EL (cell line): ENCODE measurements around the gene UNC5C.

Source experiments
- DNase-seq: peaks from one replicate; pipeline ENCODE4 v3.0.0-alpha.2; 2016

The UNC5C gene

DNA sequence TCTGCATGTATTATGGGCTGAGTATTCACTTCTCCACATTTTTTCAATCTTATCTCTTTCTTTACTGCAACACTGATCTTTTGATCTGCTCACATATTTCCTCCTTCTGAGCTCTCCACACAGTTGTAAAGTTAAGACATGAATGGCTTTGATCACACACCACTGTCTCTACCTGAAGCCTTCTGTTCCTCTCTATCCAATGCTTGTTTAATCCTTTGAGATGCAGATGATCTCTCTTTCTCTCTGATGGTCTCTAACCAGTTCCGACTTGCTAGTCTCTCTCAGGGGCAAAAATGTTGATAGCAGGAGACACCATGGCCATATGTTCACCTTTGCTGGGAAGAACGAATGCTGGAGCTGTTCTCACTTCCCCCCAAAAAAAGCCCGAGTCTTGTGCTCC lies 162.4 kb downstream of the UNC5C start:
- no peak for DNase-seq

DNA sequence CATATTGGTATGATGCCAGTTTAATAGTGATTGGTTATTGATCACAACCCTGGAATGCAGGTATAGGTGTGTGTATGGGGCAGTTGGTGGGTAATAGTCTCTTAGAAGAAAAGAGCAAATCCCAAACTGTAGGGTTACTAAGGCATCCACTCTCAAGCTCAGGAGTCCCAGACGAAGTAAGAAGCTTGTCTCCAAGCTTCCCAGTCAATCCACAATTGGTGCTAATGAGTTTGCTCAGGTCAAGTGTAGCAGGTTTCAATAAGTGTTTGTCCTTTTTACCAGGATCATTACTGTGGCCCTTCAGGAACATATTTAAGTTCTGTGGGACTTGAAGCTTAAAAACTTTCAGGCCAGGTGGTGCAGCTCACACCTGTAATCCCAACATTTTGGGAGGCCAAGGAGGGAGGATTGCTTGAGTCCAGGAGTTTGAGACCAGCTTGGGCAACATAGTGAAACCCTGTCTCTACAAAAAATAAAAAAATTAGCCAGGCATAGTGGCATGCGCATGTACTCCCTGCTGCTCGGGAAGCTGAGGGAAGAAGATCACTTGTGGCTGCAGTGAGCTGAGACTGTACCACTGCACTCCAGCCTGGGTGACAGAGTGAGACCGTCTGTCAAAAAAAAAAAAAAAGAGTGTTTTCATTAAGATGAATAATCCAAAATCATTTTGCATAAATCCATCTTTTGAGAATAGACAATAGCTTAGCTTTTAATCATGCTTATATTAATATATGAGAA lies 166.8 kb downstream of the UNC5C start:
- no peak for DNase-seq

DNA sequence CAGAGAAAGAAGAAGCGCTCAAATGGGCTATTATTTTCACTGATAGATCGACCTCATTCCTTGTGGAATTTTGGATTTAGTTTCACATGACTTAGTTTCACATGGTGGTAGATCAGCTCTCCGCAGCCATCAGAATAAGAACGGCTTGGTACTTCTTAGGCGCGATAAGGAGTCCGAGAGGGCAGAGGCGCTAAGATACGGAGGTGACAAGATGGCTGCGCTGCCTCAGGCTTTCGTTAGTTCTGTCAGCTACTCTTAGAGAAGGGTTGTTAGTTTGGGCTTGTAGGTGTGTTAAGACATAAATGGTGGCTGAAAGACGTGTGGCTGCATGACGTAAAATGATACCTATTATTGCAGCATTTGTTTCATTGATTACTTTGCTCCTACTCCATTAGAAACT lies 169.1 kb downstream of the UNC5C start:
- no peak for DNase-seq

DNA sequence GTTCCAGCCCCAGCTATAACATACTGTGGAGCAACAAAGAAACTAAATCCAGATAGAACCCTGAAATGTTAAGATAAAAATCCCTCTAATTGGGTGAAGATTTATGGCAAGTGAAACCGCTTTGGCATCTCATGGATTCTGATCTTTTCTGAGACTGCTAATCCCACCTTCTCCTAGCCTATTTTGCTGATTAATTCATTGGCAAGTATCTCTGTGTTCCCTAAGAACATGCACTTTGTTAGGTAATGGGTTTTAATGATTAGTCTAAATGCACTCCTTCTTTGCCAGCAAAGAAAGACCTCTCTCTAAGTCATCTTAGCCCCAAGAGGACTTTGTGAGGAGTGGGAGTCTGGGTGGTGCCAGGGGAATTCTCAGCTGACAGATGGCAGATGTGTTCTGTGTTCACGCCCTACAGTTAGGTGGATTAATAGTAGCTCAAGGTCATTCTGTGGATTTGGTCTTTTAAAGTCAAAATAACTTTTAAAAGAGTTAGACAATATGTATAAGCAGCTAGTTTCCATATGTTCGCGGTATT lies 171.3 kb downstream of the UNC5C start:
- no peak for DNase-seq

DNA sequence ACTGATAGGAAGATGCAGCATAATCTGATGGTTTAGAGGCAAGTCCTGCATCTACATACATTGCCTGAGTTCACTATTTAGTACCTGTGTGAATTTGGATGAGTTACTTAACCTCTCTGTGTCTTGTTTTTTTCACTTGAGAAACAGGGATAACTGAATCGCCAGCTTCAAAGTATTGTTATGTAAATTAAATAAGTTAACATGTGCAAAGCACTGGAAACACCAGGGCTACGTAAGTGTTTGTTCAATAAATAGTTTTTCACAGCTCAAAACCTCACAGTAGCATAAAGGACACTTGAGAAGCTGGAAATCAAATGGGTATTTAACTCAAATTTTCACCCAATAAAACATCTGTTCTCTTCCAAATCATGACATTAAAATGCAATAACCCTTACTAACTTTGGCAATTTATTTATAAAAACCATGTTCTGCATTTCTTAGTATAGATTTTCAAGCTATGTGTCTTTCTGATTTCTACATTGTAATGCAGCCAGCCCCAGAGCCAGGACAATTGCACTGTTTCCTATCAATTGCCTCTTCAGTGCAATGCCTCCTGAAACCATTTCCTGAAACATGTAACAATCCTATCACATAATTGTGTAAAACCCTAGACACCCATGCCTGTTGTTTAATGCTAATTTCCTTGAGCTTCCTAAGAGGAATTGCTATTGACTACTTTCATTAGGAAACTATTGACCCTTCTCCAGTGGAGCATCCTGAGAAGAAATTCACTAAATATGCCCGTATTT lies 177.1 kb downstream of the UNC5C start:
- DNase-seq = no peak

DNA sequence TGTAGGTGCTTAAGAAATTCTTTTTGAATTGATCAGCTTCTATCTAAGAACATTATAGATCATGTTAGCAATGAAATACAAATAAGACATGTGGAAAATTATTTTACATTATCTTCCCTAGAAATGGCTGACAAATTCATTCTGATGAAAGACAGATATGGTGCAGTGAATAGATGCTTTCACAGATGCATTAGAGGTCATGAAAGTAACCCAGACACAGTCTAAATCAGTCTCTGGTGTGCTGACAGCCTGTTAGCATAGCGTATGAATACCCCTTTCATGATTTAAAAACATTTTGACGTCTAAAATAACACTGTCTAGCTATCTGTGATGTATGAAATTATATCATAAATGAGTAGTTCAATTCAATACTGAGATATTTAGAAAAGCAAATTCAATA lies 180.9 kb downstream of the UNC5C start:
- DNase-seq = no peak

DNA sequence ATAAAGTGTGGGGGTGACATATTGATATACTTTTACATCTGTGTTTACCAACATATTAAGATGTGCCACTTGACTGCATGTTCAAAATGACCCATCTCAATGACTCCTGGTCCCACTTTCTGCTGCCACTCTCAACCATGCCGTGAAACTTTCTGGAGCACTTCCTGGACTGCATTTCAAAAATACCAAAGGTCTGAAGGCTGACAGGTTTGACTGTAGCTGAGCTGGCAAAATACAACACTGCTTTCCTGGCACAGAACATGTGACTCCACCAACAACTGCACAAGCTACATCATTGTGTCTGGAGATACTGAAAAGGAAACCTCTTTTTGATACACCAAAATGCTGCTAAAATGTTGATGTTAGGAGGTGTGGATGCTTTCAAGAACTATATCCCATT lies 184.8 kb downstream of the UNC5C start:
- no peak for DNase-seq

DNA sequence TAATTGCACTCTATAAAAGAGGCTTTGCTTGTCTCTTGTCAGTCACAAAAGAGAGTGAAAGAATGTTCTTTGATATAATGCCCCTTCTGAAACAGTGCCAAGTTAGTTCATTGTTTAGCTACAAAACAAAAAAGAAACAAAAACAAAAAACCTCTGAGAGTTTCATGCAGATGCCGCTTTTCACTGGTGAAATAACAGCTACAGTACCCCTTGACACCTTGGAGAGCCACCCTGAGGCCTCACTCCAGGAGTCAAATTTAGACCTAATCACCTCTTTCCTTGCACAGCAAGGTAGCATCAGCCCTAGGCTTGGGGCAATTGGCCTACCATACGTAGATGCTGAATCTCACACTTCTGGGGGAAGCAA lies 185.2 kb downstream of the UNC5C start:
- DNase-seq = no peak

DNA sequence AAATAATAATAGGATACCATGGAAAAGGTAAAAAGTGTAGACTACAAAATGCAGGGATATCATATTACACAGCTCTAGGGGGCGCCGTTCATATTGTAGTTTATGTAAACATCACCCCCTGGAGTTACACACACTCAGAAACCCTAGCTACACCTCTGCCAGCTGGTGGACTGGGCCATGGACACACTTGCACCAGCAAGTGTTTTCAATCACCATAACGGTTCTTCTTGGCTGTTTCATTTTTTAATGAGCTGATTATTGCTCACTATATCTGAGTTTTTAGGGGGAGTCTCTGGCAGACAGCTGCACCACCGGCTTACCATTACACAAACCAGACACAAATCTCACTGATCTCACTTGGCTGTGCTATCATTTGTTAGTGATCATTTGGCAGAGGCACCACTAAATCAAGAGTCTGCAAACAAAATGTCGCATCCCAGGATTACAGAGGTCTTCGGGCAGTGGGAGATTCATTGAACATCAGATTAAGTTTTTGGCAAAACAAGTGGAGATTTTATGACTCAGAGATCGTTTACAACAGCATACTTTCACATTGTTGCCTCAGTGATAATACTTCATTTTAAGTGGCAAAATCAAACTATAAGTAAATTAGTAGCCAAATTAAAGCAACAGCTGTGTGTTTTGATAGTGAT lies 185.7 kb downstream of the UNC5C start:
- DNase-seq = peak; percentile 0

DNA sequence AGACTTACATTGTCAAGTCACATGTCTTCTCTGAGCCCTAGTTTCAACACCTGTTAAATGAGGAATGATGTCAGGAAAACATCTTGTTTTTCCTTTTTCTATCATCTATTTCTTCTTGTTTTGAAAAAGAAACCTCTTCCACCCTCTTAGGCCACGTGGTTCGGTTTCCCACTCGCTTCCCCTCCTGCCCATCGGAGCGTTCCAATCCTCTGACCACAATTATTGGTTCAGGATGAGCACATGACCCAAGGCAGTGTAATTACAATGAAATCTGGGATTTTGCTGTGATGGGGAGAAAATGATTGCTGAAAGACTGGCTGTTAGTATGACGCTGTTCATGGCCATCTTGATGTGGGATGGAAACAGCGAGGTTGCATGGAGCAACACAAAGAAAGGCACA lies 186.7 kb downstream of the UNC5C start:
- no peak for DNase-seq

DNA sequence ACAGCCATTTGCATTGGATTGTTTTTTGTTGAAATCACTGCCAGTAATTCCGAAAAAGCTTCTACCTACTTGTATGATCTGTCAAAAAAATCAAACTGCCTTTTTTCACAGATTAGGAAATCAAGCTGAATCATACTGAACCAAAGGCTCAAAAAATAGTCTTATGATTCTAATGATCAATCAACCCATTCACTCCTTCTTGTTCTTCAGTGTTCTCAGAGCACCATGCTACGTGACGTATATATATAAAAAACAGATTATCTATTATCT lies 187.1 kb downstream of the UNC5C start:
- no peak for DNase-seq

DNA sequence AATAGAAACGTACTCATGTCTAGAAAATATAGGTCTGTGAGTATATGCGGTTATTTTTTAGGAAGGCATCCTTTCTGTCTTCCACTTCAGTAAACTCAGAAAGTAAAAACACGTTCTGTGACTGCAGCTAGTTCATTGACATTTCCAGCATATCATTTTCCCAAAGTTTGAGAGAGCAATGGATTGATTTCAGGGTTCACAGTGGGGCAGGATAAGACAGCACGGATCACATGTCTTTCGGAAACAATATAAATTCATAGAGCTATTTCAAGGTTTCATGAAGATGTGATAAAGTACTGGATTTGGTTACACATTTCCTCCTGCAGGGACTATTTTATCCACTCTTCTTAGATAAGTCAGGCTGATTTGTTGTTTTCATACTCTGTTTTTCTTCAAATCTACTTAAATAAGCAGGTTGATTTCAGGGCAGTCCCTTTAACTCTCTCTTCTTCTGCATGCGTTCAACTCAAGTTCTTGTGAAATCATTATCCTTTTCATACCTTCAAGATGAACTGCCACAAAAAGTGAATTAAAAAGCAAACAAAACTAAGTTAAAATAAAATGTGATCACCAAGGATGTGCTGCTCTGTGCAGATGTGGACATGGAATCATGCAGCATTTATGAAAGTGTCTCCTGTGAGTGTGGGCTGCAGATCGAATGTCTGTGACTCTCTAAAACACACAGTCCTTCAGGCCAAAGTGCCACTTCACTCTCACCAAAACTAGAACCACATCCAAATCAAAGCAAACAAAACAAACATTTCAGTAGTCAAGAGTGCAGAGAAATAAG lies 187.7 kb downstream of the UNC5C start:
- DNase-seq = no peak

DNA sequence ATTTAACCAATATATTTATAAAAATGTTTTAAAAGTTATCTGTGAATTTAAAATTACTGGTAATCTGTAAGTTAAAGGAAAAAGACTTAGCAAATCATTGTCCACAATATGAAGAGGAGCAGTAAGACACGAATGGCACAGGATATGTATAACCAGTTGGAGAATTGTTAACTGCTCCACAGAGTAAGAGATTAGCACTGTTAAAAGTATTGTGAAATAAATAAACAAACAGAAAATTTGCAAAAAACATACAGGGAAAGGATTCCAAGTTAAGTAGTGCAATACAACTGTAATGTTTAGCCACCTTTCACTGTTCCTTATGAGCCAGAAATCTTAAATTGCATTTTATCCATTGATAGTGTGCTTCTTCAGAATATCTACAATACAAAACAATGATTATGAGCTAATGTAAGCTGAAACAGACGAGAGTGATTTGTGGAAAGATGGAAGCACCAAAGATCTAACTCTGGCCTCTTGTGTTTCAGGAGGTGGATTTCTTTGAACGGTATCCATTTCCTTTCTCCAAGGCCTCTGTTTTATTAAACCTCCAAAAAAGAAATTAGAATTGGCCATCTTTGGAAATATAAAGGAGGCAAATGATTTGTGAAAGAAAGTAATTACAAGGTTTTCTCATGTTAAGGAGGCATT lies 188.4 kb downstream of the UNC5C start:
- DNase-seq = no peak

DNA sequence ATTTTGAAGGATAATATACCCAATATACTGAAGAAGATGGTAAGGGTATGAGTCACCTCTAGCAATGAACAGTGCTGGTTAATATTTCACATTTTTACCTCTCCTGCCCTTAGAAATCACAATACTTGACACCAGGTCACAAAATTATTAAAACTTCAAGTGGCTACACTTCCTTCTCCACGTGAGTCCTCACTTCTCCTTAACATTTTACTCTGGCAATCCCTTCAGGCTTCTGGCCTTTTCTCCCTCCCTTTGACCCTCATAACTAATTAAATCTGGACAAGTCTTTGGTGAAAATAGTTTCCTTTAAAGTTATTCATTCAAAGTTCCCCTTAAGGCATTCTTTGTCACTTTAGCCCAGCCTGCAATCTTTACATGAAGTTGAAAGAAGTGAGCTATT lies 190.4 kb downstream of the UNC5C start:
- no peak for DNase-seq

DNA sequence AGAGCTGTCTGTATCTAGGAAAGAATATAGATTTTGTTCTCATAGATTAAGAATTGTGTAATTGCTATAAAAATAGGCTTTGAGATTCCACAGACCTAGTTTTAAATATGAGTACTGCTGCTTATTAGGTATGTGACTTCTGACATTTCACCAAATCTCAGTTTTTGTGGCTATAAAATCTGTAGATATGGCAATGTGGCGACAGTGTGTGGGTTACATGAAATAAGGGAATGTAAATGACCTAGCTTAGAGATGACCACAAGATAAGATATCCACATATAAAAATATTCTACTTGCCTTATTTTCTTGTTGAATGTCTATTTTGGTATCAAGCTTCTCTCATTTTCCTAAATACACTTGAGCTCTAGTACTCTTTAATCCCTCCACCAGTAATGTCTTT lies 193.8 kb downstream of the UNC5C start:
- DNase-seq = no peak

DNA sequence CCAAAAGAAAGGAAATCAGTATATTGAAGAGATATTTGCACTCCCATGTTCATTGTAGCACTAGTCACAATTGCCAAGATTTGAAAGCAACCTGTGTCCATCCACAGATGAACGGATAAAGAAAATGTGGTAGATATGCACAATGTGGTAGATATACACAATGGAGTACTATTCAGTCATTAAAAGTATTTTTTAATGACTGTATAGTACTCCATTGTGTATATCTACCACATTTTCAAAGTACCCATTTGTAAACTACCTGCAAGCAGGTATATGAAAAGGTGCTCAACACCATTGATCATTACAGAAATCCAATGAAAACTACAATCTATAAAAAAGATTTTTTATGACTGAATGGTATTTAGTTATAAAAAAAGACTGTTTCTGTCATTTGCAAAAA lies 200.4 kb downstream of the UNC5C start:
- DNase-seq = no peak

DNA sequence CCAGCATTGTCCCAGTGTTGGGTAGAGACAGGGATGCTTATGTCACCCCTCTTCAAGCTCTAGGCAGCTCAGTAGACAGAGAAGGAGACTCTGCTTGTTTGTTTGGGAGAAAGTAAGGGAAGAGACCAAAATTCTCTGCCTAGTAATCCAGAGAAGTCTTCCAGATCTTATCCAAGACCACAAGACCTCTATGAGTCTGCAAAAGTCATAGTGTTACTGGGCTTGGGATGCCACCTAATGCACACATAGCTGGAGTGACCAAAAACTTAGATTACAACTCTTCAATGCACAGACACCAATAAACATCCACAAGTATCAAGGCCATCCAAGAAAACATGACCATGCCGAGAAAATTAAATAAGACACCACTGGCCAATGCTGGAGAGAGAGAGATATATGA lies 205.5 kb downstream of the UNC5C start:
- DNase-seq = no peak

DNA sequence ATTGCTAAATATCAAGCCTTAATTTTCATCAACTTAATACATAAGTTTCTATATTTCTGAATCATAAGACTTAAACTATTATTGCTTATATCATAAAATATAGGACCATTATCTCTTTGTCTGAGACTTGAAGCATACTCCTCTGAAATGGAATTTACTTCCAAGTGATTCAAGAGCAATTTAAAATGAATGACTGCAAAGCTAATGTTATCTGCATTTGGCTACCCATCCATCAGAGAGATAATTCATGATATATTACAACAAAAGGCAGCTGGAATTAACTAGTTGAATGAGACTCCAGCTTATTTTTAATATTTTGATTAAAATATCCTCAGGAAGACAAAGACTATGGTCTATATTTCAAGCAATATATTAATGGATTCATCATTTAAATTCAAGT lies 208.6 kb downstream of the UNC5C start:
- DNase-seq = no peak

DNA sequence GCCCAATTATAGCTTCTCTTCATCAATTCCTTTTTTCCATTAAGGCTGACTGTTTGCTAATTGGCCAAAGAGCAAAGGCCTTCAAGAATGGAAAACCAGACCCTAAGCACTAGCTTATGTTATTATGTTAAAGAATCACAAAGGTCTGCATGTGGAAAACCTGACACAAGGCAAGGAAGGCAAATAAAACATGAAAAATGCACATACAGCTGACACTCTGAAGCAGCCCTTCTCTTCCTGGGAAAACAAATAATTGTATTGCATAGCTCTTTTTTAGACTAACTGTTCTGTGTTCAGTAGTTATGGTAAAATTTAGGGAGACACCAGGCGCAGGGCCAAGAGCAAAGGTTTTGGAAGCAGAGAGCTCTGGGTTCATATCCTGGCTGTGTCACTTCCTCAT lies 223.1 kb downstream of the UNC5C start:
- DNase-seq = no peak

DNA sequence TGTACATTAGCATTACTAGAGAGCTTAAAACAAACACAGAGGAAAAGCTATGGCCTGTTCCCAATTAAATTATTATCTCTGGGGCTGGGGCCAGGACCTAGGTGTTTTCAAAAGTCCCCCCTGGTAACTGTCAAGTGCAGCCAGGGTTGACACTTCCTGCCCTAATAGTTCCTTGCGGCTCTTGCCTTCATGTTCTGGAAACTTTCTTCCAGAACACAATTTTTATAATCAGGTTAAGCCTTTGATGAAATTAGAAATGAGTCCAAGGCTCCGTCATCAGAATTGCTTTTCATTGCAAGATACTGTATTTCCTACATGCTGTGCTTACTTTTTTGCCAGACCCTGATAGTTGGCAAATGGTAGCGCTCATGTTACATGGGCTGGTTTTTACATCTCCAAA lies 229.6 kb downstream of the UNC5C start:
- no peak for DNase-seq

DNA sequence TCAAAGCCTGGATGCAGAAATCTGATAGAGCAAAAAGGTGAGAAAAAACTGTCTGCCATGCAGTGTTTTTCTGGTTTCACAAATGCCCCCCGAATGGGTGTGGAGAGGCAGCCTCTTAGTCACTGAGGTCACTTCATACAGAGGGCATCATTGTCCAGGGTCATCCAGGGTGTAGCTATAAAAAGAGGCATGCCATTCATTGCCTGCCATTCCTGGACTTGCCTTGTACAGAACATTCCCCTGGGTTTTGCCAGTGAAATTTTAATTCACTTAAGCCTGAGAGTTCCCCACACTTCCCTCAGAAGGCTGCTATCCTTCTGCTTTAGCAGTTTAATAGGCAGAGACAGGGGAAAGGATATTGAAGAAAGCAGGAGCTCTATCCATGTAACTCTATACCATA lies 230.3 kb downstream of the UNC5C start:
- no peak for DNase-seq

DNA sequence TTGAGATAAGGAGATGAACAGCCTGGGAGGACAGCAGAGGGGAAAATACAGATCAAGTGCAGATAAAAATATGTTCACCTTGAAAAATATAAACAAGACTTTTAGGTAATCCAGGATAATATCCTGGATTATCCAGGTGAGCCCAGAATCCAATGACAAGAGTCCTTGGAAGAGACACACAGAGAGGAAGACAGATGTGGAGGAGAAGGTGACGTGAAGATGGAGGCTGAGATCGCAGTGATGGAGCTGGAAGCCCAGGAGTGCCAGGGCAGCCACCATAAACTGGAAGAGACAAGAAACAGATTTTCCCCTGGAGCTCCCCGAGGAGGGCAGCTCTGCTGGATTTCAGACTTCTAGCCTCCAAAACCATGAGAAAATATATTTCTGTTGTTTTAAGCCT lies 230.7 kb downstream of the UNC5C start:
- DNase-seq = no peak
